GM10248 (cell line): ENCODE data around the gene RYR3.

Experiments
- CTCF ChIA-PET: fragments of 300-600 bp; sonication (Branson Sonifier 250); formaldehyde crosslinking; extraction: SDS; loops from one replicate; lab custom pipeline; 2021; ENCODE audit warnings: antibody characterized with exemption; lab: Yijun Ruan, JAX
- POLR2A ChIA-PET: fragments of 350-650 bp; sonication (Branson Sonifier 250); formaldehyde crosslinking; extraction: SDS; loops from one replicate; lab custom pipeline; 2020; ENCODE audit warnings: antibody characterized with exemption; lab: Yijun Ruan, JAX
- DNase-seq: peaks from one replicate; pipeline ENCODE4 v3.0.0; 2012; ENCODE audit errors: extremely low spot score
- CTCF ChIP-seq: IDR thresholded peaks from 2 replicates; pipeline ENCODE4 v1.5.1; 2012; ENCODE audit warnings: mild to moderate bottlenecking, low read depth; ENCODE audit errors: extremely low read depth, missing control alignments, control extremely low read depth

The RYR3 gene

GRCh38 chr15:33865416-33865815 lies 554.6 kb downstream of the RYR3 start:
- ChIA-PET CTCF (interaction anchor here (0.8 to 1.6 kb wide), 3 partner anchors 9 to 28 kb away, joined by 3 read pairs; no protein-coding TSS in a partner anchor), POLR2A (no interaction called here)
- no peak for DNase-seq
- TF ChIP-seq CTCF, result no peak

GRCh38 chr15:33866101-33866737 lies 555.5 kb downstream of the RYR3 start:
- DNase-seq, result no peak
- TF ChIP-seq CTCF, result no peak
- ChIA-PET POLR2A (no interaction called here), CTCF (interaction anchor here (0.8 to 1.6 kb wide), 4 partner anchors 9 to 166 kb away, joined by 3 read pairs; no protein-coding TSS in a partner anchor)

GRCh38 chr15:33871980-33872379 lies 561.2 kb downstream of the RYR3 start:
- no peak for TF ChIP-seq CTCF
- DNase-seq, result no peak
- ChIA-PET POLR2A (no interaction called here), CTCF (interaction anchor here (1.3 to 1.9 kb wide), 4 partner anchors 9 to 18 kb away, joined by 3 to 6 read pairs (median 6); no protein-coding TSS in a partner anchor)

- ChIA-PET POLR2A (no interaction called here), CTCF (interaction anchor here (1.3 to 1.9 kb wide), 4 partner anchors 9 to 19 kb away, joined by 3 to 6 read pairs (median 6); no protein-coding TSS in a partner anchor)
- DNase-seq, result no peak
- no peak for TF ChIP-seq CTCF
These were observed 561.8 kb downstream of the RYR3 start for GRCh38 chr15:33872416-33873106.

- ChIA-PET CTCF (interaction anchor here (1.0 to 1.5 kb wide), 2 partner anchors 9 to 12 kb away, joined by 3 to 4 read pairs; no protein-coding TSS in a partner anchor), POLR2A (no interaction called here)
- no peak for DNase-seq
- no peak for TF ChIP-seq CTCF
These were observed 563.4 kb downstream of the RYR3 start for GRCh38 chr15:33874156-33874555.

GRCh38 chr15:33882921-33883320 lies 572.2 kb downstream of the RYR3 start:
- ChIA-PET POLR2A (no interaction called here), CTCF (interaction anchor here (1.0 to 2.0 kb wide), 4 partner anchors 9 to 52 kb away, joined by 3 to 5 read pairs (median 4); no protein-coding TSS in a partner anchor)
- DNase-seq, result no peak
- TF ChIP-seq CTCF, result no peak
